Activated CD8-positive, alpha-beta T cell treated with anti-CD3 and anti-CD28 coated beads for 36 hours (primary cell): ENCODE results near the gene PCDH15. TPM values are rescaled to one million over a fixed set of nuclear protein-coding genes. Genes with fewer than 3 reads are reported as not detected.

ENCODE experiments used
- ATAC-seq: fragments of 200-7000 bp; cut with Tn5 transposase; one replicate; pipeline ENCODE4 v1.10.0; 2021; ENCODE audit warnings: mild to moderate bottlenecking, moderate library complexity
- CTCF ChIA-PET: fragments of 350-600 bp; sonication (Branson Sonifier 250); formaldehyde crosslinking; loops from one replicate; lab custom pipeline; 2021; ENCODE audit warnings: antibody characterized with exemption; lab: Charles Lee
- POLR2A ChIA-PET: fragments of 350-600 bp; sonication (Branson Sonifier 250); formaldehyde crosslinking; loops from one replicate; lab custom pipeline; 2021; ENCODE audit warnings: antibody characterized with exemption; lab: Charles Lee
- DNase-seq: peaks from one replicate; pipeline ENCODE4 v3.0.0-alpha.2; 2020
- H3K27ac Mint-ChIP-seq: one replicate; pipeline ENCODE4 v1.8.0; 2021; ENCODE audit warnings: mild to moderate bottlenecking, mixed read lengths
- H3K27me3 Mint-ChIP-seq: one replicate; pipeline ENCODE4 v1.8.0; 2021; ENCODE audit warnings: mixed read lengths
- H3K36me3 Mint-ChIP-seq: one replicate; pipeline ENCODE4 v1.8.0; 2021; ENCODE audit warnings: low read depth, mixed read lengths
- H3K4me1 Mint-ChIP-seq: one replicate; pipeline ENCODE4 v1.8.0; 2021; ENCODE audit warnings: low read depth, mixed read lengths
- H3K4me3 Mint-ChIP-seq: one replicate; pipeline ENCODE4 v1.8.0; 2021; ENCODE audit warnings: mild to moderate bottlenecking, moderate library complexity, mixed read lengths
- H3K9me3 Mint-ChIP-seq: one replicate; pipeline ENCODE4 v1.8.0; 2021; ENCODE audit warnings: mixed read lengths
- intact Hi-C: fragments of 100-400 bp; cut with micrococcal nuclease; formaldehyde crosslinking; loops from one replicate; pipeline ENCODE4 v1.10.0; 2022
- total RNA-seq, 2 experiments: library from RNA; stranded (reverse); gene quantifications; one replicate each; pipeline ENCODE4 v1.2.3, GENCODE V29; 2021
- TF ChIP-seq, protein P1 (sequence below): fragments of 200-600 bp; IDR thresholded peaks from one replicate; pipeline ENCODE4 v1.8.0; 2022; ENCODE audit warnings: antibody characterized with exemption, mild to moderate bottlenecking

Gene PCDH15
- total RNA-seq, 2 experiments from 2014 or later, result not detected

DNA sequence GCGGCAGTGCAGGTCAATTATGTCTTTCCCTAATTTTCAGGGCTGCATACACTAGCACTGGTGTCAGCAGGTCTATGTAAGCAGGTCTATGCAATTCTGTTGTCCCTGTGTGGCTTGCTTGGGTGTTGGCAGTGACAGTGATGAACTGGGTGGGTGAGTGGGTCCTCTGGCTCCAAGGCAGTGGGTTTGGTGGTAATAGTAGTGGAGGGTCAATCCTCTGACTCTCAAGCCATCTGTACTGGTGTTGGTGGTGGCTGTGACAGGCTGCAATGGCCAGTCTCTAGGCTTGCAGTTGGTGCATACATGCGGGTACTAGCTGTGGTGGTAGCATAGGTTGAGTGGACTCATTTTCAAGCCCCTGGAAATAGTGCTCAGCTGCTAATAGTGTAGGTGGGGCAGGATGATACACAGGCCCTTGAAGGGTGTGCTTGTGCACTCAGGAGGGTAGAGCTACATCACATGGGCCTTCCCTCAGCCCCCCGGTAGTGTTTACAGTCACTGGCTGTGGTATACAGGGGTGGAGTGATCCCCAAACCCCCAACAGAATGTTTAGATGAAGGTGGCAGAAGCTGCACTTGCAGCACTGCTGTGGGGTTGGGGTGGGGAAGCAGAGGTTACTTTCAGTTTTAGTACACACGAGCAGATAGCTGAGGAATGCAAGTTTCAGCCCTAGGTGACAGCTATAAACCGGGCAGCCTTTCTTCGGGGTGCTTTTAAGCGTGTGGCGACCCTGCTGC lies 331.3 kb downstream of the PCDH15 start:
- intact Hi-C loops, result no loop called here
- no peak for ATAC-seq
- H3K4me3 Mint-ChIP-seq, result no peak overlapping the region
- TF ChIP-seq, protein P1, sequence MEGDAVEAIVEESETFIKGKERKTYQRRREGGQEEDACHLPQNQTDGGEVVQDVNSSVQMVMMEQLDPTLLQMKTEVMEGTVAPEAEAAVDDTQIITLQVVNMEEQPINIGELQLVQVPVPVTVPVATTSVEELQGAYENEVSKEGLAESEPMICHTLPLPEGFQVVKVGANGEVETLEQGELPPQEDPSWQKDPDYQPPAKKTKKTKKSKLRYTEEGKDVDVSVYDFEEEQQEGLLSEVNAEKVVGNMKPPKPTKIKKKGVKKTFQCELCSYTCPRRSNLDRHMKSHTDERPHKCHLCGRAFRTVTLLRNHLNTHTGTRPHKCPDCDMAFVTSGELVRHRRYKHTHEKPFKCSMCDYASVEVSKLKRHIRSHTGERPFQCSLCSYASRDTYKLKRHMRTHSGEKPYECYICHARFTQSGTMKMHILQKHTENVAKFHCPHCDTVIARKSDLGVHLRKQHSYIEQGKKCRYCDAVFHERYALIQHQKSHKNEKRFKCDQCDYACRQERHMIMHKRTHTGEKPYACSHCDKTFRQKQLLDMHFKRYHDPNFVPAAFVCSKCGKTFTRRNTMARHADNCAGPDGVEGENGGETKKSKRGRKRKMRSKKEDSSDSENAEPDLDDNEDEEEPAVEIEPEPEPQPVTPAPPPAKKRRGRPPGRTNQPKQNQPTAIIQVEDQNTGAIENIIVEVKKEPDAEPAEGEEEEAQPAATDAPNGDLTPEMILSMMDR, result no peak
- peaks cover 8% of the 10 kb centered on the region for H3K9me3 Mint-ChIP-seq
- ChIA-PET POLR2A (no interaction called here), CTCF (no interaction called here)
- H3K4me1 Mint-ChIP-seq, result no peaks in the 10 kb centered on the region
- no peaks in the 10 kb centered on the region for H3K27me3 Mint-ChIP-seq
- H3K27ac Mint-ChIP-seq, result no peak overlapping the region
- no peaks in the 10 kb centered on the region for H3K36me3 Mint-ChIP-seq
- DNase-seq, result no peak

DNA sequence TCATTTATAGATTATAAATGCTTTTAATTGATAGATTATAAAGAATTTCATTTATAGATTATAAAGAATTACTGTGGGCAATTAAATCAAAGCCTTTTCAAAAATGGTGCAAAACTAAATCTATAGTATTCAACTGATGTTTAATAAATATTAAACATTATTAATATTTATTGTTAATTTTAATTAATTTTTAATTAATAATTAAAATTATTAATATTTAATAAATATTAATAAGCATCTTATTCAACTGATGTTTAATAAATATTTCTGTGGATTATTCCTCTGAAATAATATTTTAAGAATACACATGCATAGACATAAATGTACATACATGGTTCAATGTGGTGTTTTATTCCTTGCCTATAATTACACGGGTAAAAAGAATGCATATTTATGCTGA lies 346.8 kb downstream of the PCDH15 start:
- H3K4me1 Mint-ChIP-seq, result no peaks in the 10 kb centered on the region
- H3K27ac Mint-ChIP-seq, result no peak overlapping the region
- TF ChIP-seq, protein P1, result no peak
- ATAC-seq, result no peak
- no peaks in the 10 kb centered on the region for H3K27me3 Mint-ChIP-seq
- intact Hi-C loops, result no loop called here
- DNase-seq, result no peak
- no peaks in the 10 kb centered on the region for H3K36me3 Mint-ChIP-seq
- POLR2A ChIA-PET, result no interaction called here
- H3K9me3 Mint-ChIP-seq, result peaks cover 14% of the 10 kb centered on the region
- CTCF ChIA-PET, result no interaction called here
- no peak overlapping the region for H3K4me3 Mint-ChIP-seq

DNA sequence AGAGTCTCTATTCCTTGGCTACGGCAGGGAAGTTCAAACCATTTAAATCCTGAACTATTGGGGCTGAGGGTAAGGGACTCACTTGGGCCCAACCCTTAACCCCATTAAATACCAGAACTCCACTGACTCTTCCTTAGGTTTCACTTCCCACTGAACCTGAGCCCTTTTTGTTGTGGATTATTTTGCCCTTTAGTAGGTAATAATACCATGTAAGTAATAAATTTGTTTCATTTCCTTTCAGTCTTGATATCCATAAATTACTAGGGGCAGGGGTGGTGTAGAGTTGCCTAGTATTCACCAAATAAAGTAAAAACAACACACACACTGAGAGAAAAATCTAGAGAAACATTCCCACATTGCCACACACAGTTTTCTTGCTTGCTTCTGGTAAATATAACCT lies 352.0 kb downstream of the PCDH15 start:
- ChIA-PET CTCF (no interaction called here), POLR2A (no interaction called here)
- no peak overlapping the region for H3K27ac Mint-ChIP-seq
- peaks cover 9% of the 10 kb centered on the region for H3K9me3 Mint-ChIP-seq
- DNase-seq (no peak), ATAC-seq (no peak)
- intact Hi-C loops, result no loop called here
- no peaks in the 10 kb centered on the region for H3K27me3 Mint-ChIP-seq
- no peaks in the 10 kb centered on the region for H3K36me3 Mint-ChIP-seq
- no peaks in the 10 kb centered on the region for H3K4me1 Mint-ChIP-seq
- no peak overlapping the region for H3K4me3 Mint-ChIP-seq
- TF ChIP-seq, protein P1, result no peak

DNA sequence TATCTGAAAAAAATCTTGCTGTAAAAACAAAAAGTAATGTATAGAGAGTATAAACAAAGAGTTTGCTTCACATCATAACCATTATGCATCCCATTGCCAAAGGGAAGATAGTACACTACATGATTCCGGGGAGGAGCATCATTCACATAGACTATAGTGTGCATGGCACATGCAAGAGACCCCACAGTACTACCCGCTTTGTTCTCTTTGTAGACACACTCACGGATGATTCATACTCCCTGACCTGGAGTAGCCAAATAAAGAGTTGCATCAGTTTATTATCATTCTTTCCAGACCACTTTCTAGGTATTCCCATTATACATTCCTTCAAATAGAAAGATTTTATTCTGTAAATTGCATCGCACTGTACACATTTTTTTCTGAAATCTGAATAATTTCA lies 356.9 kb downstream of the PCDH15 start:
- H3K27ac Mint-ChIP-seq, result no peak overlapping the region
- H3K27me3 Mint-ChIP-seq, result no peaks in the 10 kb centered on the region
- H3K9me3 Mint-ChIP-seq, result peaks cover 2% of the 10 kb centered on the region
- TF ChIP-seq, protein P1, result no peak
- H3K4me1 Mint-ChIP-seq, result no peaks in the 10 kb centered on the region
- no peaks in the 10 kb centered on the region for H3K36me3 Mint-ChIP-seq
- intact Hi-C loops, result no loop called here
- CTCF ChIA-PET, result no interaction called here
- ATAC-seq (no peak), DNase-seq (no peak)
- no peak overlapping the region for H3K4me3 Mint-ChIP-seq
- POLR2A ChIA-PET, result no interaction called here

DNA sequence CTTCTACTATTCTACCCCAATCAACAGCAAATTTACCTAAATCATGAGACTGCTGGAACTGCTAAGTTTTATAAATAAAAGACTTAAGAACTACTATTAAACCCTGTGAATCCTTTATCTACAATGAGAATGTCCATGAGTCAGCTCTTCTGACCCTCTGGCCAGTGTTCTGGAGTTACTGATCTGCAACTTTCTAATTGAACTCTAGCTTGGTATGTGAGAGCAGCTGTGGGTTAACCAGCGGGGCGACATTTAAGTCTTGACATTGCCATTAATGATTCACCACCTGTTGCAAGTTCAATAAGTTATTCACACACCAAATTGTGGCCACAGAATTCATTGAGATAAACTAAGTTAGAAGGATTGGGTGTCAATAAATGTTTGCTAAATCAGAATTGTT lies 359.8 kb downstream of the PCDH15 start:
- ChIA-PET CTCF (no interaction called here), POLR2A (no interaction called here)
- Mint-ChIP-seq H3K36me3 (no peaks in the 10 kb centered on the region), H3K9me3 (peaks cover 1% of the 10 kb centered on the region), H3K4me1 (no peaks in the 10 kb centered on the region), H3K4me3 (no peak overlapping the region), H3K27me3 (no peaks in the 10 kb centered on the region), H3K27ac (no peak overlapping the region)
- DNase-seq (no peak), ATAC-seq (no peak)
- TF ChIP-seq, protein P1, result no peak
- intact Hi-C loops, result no loop called here
